Liver (tissue), 9 donors: ENCODE data around the gene COL23A1. TPM values are rescaled to one million over a fixed set of nuclear protein-coding genes. Genes with fewer than 3 reads are reported as not detected.

Source experiments
- DNase-seq: peaks from one replicate; pipeline ENCODE4 v3.0.0-alpha.2; 2017; ENCODE audit warnings: low spot score
- H3K27ac ChIP-seq, 2 donors: one replicate each; pipeline ENCODE4 v1.7.0; 2013; ENCODE audit warnings: inconsistent platforms in 2 of 2, low read length in 2 of 2, control low read depth in 1 of 2, low read depth in 1 of 2, mild to moderate bottlenecking in 1 of 2
- H3K27me3 ChIP-seq, 4 donors: one replicate each; pipeline versions ENCODE4 v1.6.1 to v1.7.0; 2013; ENCODE audit warnings: low read length in 3 of 4, inconsistent platforms in 1 of 4, mild to moderate bottlenecking in 1 of 4, moderate library complexity in 1 of 4; ENCODE audit not compliant: control insufficient read depth in 4 of 4, insufficient read depth in 4 of 4
- H3K36me3 ChIP-seq, 4 donors: one replicate each; pipeline versions ENCODE4 v1.6.1 to v1.7.0; 2013; ENCODE audit warnings: low read length in 3 of 4, mild to moderate bottlenecking in 3 of 4, low read depth in 1 of 4, moderate library complexity in 1 of 4; ENCODE audit not compliant: control insufficient read depth in 4 of 4, insufficient read depth in 3 of 4
- H3K4me1 ChIP-seq, 4 donors: one replicate each; pipeline versions ENCODE4 v1.6.1 to v1.7.0; 2013; ENCODE audit warnings: low read length in 3 of 4, mild to moderate bottlenecking in 3 of 4, moderate library complexity in 1 of 4; ENCODE audit not compliant: control insufficient read depth in 4 of 4, insufficient read depth in 4 of 4
- H3K4me3 ChIP-seq, 3 donors: one replicate each; pipeline versions ENCODE4 v1.6.1 to v1.7.0; 2013; ENCODE audit warnings: low read length in 3 of 3, control low read depth in 1 of 3, low read depth in 1 of 3, mild to moderate bottlenecking in 1 of 3
- H3K9ac ChIP-seq, 2 donors: one replicate each; pipeline ENCODE4 v1.7.0; 2013; ENCODE audit warnings: low read length in 2 of 2, mild to moderate bottlenecking in 2 of 2, moderate library complexity in 2 of 2, control low read depth in 1 of 2, low read depth in 1 of 2
- H3K9me3 ChIP-seq, 4 donors: one replicate each; pipeline versions ENCODE4 v1.6.1 to v1.7.0; 2013; ENCODE audit warnings: low read length in 3 of 4; ENCODE audit not compliant: control insufficient read depth in 4 of 4
- EGR1 ChIP-seq, 2 donors: IDR thresholded peaks; 2 replicates each; pipeline ENCODE4 v1.6.1; 2016 to 2018; ENCODE audit warnings: antibody characterized with exemption in 2 of 2, low read depth in 2 of 2
- FOXA1 ChIP-seq: IDR thresholded peaks from 2 replicates; pipeline ENCODE4 v1.6.1; 2016; ENCODE audit warnings: antibody characterized with exemption
- FOXA2 ChIP-seq: IDR thresholded peaks from 2 replicates; pipeline ENCODE4 v1.6.1; 2016; ENCODE audit warnings: antibody characterized with exemption
- GABPA ChIP-seq, 2 donors: IDR thresholded peaks in 1 of 2; conservative IDR thresholded peaks in 1 of 2; 2 replicates each; pipeline ENCODE4 v1.6.1; 2016; ENCODE audit warnings: antibody characterized with exemption in 2 of 2, mild to moderate bottlenecking in 1 of 2, moderate library complexity in 1 of 2
- NR2F2 ChIP-seq: IDR thresholded peaks from 2 replicates; pipeline ENCODE4 v1.6.1; 2016; ENCODE audit warnings: antibody characterized with exemption
- RAD21 ChIP-seq, 2 donors: IDR thresholded peaks; 2 replicates each; pipeline ENCODE4 v1.6.1; 2016; ENCODE audit warnings: antibody characterized with exemption in 2 of 2, mild to moderate bottlenecking in 2 of 2
- RXRA ChIP-seq, 2 donors: IDR thresholded peaks; 2 replicates each; pipeline ENCODE4 v1.6.1; 2017 to 2018; ENCODE audit warnings: antibody characterized with exemption in 2 of 2, mild to moderate bottlenecking in 1 of 2
- SP1 ChIP-seq: IDR thresholded peaks from 2 replicates; pipeline ENCODE4 v1.6.1; 2018; ENCODE audit warnings: antibody characterized with exemption, mild to moderate bottlenecking
- TAF1 ChIP-seq: conservative IDR thresholded peaks from 2 replicates; pipeline ENCODE4 v1.6.1; 2016; ENCODE audit warnings: antibody characterized with exemption, mild to moderate bottlenecking
- YY1 ChIP-seq: IDR thresholded peaks from 2 replicates; pipeline ENCODE4 v1.6.1; 2016; ENCODE audit warnings: antibody characterized with exemption, mild to moderate bottlenecking
- WGBS: extraction: QIAGEN DNeasy Blood & Tissue Kit; methylation state at CpG from one replicate; pipeline ENCODE4 v1.1.7; 2013; 5-methylcytosine and 5-hydroxymethylcytosine counted together
- polyA plus RNA-seq, 2 donors: library from polyadenylated mRNA; stranded (reverse) in 1 of 2; unstranded in 1 of 2; fragments of 200-250 nt in 1 of 2; fragments of >200 nt in 1 of 2; fragmentation: Nextera tagmentation in 1 of 2; extraction: Ambion mirVana in 1 of 2; gene quantifications; one replicate each; pipeline versions ENCODE4 v1.2.1 to v1.2.3, GENCODE V29; 2013 to 2015
- total RNA-seq, 2 donors: library from RNA; depleted of rRNA; stranded (reverse); fragments of >200 nt; gene quantifications; one replicate each; pipeline ENCODE4 v1.2.3, GENCODE V29; 2014
- TF ChIP-seq, protein P1 (sequence below): IDR thresholded peaks from 2 replicates; pipeline ENCODE4 v1.6.1; 2016; ENCODE audit warnings: antibody characterized with exemption
- TF ChIP-seq, protein P2 (sequence below): IDR thresholded peaks from 2 replicates; pipeline ENCODE4 v1.6.1; 2016; ENCODE audit warnings: antibody characterized with exemption, mild to moderate bottlenecking
- TF ChIP-seq, protein P3 (sequence below): IDR thresholded peaks from 2 replicates; pipeline ENCODE4 v1.6.1; 2016; ENCODE audit warnings: antibody characterized with exemption
- TF ChIP-seq, protein P4 (sequence below): fragments of 150-350 bp; IDR thresholded peaks from 2 replicates; pipeline ENCODE4 v1.5.1; 2017; ENCODE audit warnings: improper control_type of control experiment, low read depth, low read length; ENCODE audit not compliant: missing input control
- donor health status: healthy.
- donor health status: healthy.
- donor health status: healthy.
- donor health status: healthy.
- donor health status: healthy.

Gene COL23A1
- total and polyA plus RNA-seq, 4 donors, result 0.08 to 1.4 (median 0.27) TPM

DNA sequence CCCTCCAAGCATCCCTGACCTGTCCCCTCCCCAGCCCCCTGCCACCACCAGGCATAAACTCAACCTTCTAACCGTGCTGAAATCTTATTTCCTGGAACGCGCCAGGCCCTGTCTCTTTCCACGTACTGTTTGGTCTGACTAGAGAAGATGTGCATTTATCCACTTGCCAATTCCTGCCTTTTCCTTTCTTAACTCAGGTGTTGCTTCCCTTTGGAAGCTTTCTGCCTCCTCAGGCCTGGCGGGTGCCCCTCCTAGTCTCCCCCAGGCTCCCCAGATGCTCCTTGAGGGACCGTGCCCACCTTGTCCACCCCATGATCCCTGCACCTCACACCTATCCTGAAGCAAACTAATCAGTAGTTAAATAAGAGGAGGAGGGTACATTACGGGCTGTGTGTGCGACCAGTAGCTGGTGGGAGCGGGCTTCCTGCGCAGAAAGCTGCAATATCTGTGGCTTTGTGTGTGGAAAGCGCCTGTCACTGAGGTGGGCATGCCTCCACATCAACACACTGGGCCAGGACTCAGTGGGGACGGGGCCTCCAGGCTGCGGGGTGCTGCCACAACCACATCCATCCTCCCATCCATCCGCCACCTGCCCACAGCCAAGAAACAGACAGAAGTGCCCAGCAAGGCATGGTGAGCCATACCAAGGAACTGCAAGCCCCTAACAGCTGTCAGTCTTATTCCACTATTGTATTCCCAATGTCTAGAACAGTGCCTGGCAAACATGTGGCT is 73.5 kb downstream of the COL23A1 start:
- no peak overlapping the region for H3K4me3 ChIP-seq
- H3K27me3 ChIP-seq, result peaks cover 0 to 5% (median 0%) of the 10 kb centered on the region in 4 donors
- H3K9ac ChIP-seq, result no peak overlapping the region
- WGBS, result 82% methylated on average over 14 of the region's 14 CpGs
- DNase-seq, result no peak
- no peak for TF ChIP-seq RAD21 (IDR thresholded peaks at IDR 0.05)
- TF ChIP-seq, protein P1, sequence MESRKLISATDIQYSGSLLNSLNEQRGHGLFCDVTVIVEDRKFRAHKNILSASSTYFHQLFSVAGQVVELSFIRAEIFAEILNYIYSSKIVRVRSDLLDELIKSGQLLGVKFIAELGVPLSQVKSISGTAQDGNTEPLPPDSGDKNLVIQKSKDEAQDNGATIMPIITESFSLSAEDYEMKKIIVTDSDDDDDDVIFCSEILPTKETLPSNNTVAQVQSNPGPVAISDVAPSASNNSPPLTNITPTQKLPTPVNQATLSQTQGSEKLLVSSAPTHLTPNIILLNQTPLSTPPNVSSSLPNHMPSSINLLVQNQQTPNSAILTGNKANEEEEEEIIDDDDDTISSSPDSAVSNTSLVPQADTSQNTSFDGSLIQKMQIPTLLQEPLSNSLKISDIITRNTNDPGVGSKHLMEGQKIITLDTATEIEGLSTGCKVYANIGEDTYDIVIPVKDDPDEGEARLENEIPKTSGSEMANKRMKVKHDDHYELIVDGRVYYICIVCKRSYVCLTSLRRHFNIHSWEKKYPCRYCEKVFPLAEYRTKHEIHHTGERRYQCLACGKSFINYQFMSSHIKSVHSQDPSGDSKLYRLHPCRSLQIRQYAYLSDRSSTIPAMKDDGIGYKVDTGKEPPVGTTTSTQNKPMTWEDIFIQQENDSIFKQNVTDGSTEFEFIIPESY, result no peak
- TF ChIP-seq YY1, result no peak
- TF ChIP-seq, protein P2, sequence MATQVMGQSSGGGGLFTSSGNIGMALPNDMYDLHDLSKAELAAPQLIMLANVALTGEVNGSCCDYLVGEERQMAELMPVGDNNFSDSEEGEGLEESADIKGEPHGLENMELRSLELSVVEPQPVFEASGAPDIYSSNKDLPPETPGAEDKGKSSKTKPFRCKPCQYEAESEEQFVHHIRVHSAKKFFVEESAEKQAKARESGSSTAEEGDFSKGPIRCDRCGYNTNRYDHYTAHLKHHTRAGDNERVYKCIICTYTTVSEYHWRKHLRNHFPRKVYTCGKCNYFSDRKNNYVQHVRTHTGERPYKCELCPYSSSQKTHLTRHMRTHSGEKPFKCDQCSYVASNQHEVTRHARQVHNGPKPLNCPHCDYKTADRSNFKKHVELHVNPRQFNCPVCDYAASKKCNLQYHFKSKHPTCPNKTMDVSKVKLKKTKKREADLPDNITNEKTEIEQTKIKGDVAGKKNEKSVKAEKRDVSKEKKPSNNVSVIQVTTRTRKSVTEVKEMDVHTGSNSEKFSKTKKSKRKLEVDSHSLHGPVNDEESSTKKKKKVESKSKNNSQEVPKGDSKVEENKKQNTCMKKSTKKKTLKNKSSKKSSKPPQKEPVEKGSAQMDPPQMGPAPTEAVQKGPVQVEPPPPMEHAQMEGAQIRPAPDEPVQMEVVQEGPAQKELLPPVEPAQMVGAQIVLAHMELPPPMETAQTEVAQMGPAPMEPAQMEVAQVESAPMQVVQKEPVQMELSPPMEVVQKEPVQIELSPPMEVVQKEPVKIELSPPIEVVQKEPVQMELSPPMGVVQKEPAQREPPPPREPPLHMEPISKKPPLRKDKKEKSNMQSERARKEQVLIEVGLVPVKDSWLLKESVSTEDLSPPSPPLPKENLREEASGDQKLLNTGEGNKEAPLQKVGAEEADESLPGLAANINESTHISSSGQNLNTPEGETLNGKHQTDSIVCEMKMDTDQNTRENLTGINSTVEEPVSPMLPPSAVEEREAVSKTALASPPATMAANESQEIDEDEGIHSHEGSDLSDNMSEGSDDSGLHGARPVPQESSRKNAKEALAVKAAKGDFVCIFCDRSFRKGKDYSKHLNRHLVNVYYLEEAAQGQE, result no peak
- TF ChIP-seq, protein P3, sequence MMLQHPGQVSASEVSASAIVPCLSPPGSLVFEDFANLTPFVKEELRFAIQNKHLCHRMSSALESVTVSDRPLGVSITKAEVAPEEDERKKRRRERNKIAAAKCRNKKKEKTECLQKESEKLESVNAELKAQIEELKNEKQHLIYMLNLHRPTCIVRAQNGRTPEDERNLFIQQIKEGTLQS, result no peak
- no peak for TF ChIP-seq TAF1
- no peak for TF ChIP-seq EGR1 (IDR thresholded peaks at IDR 0.05; ENCODE audit: low read depth in 2 of 2)
- no peak for TF ChIP-seq RXRA (IDR thresholded peaks at IDR 0.05)
- TF ChIP-seq NR2F2, result no peak
- no peak for TF ChIP-seq FOXA2
- TF ChIP-seq FOXA1, result no peak
- no peak for TF ChIP-seq SP1
- TF ChIP-seq GABPA (IDR thresholded peaks at IDR 0.05 in 1 of 2, conservative IDR thresholded peaks at IDR 0.05 in 1 of 2), result no peak
- no peak overlapping the region for H3K27ac ChIP-seq
- no peaks in the 10 kb centered on the region for H3K36me3 ChIP-seq
- H3K4me1 ChIP-seq, result no peaks in the 10 kb centered on the region
- peaks cover 5 to 14% (median 9%) of the 10 kb centered on the region in 4 donors for H3K9me3 ChIP-seq

DNA sequence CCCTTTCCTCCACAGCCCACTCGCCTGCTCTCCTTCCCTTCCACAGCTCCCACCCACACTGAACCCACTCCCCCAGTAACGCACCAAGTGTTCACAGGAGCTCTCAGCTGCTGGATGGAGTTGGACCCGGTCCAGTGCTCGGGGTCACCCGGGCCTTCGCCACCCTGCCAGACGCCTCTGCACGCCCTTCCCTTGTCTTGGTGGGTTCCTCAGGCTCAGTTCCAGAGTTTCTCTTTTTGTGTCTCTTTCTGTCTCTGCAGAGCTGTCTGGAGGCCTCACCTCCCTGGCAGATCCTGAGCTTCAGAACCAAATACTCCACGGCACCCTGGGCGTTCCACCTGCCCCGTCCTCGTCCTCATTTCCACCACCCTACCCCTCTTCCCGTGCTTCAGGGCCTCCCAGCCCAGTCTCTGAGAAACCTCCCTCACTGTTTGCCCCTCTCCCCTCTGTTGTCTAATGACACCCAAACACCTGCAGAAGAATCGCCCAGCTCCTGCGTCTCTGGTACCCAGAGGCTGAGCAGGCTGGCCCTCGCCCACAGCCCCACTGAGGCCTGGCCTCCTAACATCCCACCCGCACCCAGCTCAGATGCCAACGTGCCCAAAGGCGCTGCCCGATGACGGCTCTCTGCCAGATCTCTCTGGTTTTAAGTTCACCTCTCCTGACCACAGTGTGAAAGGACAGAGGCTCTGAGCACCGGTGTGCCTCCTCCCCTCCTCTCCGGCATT is 74.3 kb downstream of the COL23A1 start:
- H3K4me3 ChIP-seq, result no peak overlapping the region
- no peak for DNase-seq
- no peak overlapping the region for H3K27ac ChIP-seq
- H3K9me3 ChIP-seq, result peaks cover 5 to 14% (median 9%) of the 10 kb centered on the region in 4 donors
- H3K36me3 ChIP-seq, result no peaks in the 10 kb centered on the region
- H3K9ac ChIP-seq, result no peak overlapping the region
- no peaks in the 10 kb centered on the region for H3K4me1 ChIP-seq
- 80% methylated on average over 23 of the region's 23 CpGs for WGBS
- TF ChIP-seq FOXA1, result no peak
- TF ChIP-seq, protein P4, sequence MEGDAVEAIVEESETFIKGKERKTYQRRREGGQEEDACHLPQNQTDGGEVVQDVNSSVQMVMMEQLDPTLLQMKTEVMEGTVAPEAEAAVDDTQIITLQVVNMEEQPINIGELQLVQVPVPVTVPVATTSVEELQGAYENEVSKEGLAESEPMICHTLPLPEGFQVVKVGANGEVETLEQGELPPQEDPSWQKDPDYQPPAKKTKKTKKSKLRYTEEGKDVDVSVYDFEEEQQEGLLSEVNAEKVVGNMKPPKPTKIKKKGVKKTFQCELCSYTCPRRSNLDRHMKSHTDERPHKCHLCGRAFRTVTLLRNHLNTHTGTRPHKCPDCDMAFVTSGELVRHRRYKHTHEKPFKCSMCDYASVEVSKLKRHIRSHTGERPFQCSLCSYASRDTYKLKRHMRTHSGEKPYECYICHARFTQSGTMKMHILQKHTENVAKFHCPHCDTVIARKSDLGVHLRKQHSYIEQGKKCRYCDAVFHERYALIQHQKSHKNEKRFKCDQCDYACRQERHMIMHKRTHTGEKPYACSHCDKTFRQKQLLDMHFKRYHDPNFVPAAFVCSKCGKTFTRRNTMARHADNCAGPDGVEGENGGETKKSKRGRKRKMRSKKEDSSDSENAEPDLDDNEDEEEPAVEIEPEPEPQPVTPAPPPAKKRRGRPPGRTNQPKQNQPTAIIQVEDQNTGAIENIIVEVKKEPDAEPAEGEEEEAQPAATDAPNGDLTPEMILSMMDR, result no peak
- peaks cover 0 to 5% (median 0%) of the 10 kb centered on the region in 4 donors for H3K27me3 ChIP-seq
